Cardiac fibroblast (primary cell): ENCODE data around the gene ZNF346.

ENCODE experiments used
- DNase-seq, 2 donors: peaks; one replicate each; pipeline versions ENCODE4 v3.0.0 to v3.0.0-alpha.2; 2010; ENCODE audit warnings: low read depth in 2 of 2
- H3K4me3 ChIP-seq, 2 donors: replicated peaks in 1 of 2; 1 replicate in 1 of 2; 2 replicates in 1 of 2; pipeline ENCODE4 v1.5.1; 2011; ENCODE audit warnings: low read depth in 2 of 2, low read length in 2 of 2, mild to moderate bottlenecking in 2 of 2, moderate library complexity in 1 of 2
- CTCF ChIP-seq: IDR thresholded peaks from one replicate; pipeline ENCODE4 v1.5.1; 2011; ENCODE audit warnings: low read depth, mild to moderate bottlenecking, low read length, inconsistent platforms

ZNF346 gene

GRCh38 chr5:177093082-177093712 is 70.7 kb downstream of the ZNF346 start:
- no peak overlapping the region for H3K4me3 ChIP-seq
- no peak for DNase-seq
- no peak for TF ChIP-seq CTCF

- no peak for TF ChIP-seq CTCF
- H3K4me3 ChIP-seq, result no peak overlapping the region
- no peak for DNase-seq
Measured at GRCh38 chr5:177093803-177094202, 71.3 kb downstream of the ZNF346 start.

GRCh38 chr5:177094224-177095087 is 72.0 kb downstream of the ZNF346 start:
- peak; percentile 87 to 94 for DNase-seq
- no peak overlapping the region for H3K4me3 ChIP-seq
- no peak for TF ChIP-seq CTCF

GRCh38 chr5:177095088-177095669 is 72.7 kb downstream of the ZNF346 start:
- no peak for TF ChIP-seq CTCF
- no peak for DNase-seq
- no peak overlapping the region for H3K4me3 ChIP-seq

GRCh38 chr5:177096162-177097015 is 73.9 kb downstream of the ZNF346 start:
- no peak for DNase-seq
- TF ChIP-seq CTCF, result no peak
- no peak overlapping the region for H3K4me3 ChIP-seq

GRCh38 chr5:177097016-177097985 is 74.8 kb downstream of the ZNF346 start:
- no peak for DNase-seq
- no peak for TF ChIP-seq CTCF

More at GRCh38 chr5:177097016-177097985, 74.8 kb downstream of the ZNF346 start:
- H3K4me3 ChIP-seq, result no peak overlapping the region
